ENCODE measurements around the gene AGAP1.

The AGAP1 gene

GRCh38 chr2:235533198-235533597, 39.4 kb downstream of the AGAP1 start:
- DNase-seq (ENCODE audit: low read depth) = no peak

- no peak for DNase-seq (ENCODE audit: low read depth)
Observed at GRCh38 chr2:235533616-235534385, 40.0 kb downstream of the AGAP1 start.

- no peak for DNase-seq (ENCODE audit: low read depth)
Observed at GRCh38 chr2:235534678-235535422, 41.0 kb downstream of the AGAP1 start.

GRCh38 chr2:235535423-235536130, 41.7 kb downstream of the AGAP1 start:
- no peak for DNase-seq (ENCODE audit: low read depth)

DNA sequence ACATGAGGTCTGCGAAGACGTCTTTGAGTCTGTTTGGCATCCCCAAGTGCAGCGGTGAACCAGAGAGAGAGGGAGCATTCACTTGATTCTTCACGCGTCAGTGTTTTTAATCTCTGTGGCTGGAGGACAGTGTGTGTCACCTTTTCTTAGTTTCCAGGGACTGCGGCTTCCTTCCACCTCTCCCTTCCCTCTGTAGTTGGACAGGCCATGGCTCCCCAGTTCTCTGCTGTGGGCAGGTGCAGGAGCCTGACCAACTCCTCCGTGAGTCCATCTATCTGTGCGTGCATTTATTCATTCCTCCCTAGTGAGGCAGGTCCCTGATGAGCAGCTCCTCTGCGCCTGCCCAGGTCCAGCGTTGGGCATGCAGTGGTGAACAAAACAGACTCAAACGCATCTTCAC, 42.9 kb downstream of the AGAP1 start:
- no peak for DNase-seq (ENCODE audit: low read depth)

DNA sequence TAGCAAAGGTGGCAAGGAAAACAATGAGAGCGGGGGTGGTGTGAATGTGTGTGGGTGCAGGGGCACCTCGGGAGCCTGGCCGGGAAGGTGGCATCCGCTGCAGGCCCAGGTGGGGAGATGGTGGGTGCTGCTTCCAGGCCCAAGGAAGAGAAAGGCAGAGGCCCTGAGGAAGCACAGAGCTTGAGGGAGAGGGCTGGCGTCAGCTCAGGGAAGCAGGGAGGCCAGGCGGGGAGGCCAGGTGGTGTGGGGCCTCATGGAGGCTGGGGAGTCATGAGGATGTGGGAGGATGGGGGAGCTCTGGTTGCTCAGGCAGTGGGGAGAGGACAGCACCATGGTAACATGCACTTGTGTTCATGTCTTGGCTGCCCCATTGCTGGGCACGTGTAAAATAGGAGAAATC, 43.3 kb downstream of the AGAP1 start:
- no peak for DNase-seq (ENCODE audit: low read depth)

DNA sequence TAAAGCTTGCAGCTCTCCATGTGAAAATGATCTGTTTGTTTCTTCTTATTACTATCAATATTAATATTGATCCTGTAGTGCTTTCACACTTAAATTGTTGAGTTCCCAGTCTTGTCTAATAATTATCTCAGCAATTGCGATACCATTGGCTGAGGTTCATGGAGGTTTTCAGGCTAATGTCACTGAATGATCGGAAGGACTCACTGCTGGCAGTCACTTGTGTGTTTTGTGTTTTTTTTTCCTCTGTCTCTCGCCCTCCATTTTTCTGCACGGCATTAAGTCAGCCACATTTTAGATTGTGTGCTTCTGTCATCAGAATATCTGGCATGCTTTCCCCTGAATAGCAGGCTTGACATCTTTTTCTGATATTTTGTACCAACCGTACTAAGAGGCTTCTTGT, 43.7 kb downstream of the AGAP1 start:
- DNase-seq (ENCODE audit: low read depth) = no peak

GRCh38 chr2:235538144-235538639, 44.3 kb downstream of the AGAP1 start:
- no peak for DNase-seq (ENCODE audit: low read depth)

DNA sequence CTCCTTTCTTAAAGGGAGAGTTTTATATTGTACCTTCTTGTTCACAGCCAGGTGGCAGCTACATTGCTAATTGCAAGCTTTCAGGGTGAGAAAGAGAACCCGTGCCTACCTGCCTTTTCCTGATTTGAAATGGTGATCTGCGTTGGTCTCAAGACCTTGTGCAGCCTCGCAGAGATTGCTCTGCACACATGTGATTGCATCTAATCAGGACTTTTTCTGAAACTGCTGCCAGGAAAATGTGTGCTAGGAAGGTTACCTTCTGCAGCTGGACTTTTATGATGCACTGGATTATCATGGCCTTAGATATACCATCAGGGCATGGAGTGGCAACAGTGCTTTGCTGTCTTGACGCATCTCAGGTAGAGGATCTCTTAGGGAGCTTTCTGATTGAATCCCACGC, 45.1 kb downstream of the AGAP1 start:
- DNase-seq (ENCODE audit: low read depth) = no peak

DNA sequence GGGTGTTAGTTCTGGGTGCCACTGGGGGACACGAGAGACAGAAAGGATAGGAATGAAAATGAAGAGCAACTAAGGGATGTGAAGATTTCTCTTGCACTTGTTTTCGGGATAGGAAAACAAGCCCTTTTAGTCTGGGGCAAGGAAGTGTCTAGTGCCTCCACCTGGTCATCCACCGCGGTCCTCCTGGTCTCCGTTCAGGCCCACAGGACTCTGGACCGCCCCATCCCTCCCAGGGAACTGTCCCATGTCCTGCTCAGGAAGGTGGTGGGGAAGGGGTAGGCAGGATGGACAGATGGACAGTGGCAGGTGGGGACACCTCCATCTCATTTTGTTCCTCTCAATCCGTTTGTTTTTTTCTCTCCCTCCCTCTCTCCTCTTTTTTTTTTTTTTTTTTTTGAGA, 45.9 kb downstream of the AGAP1 start:
- no peak for DNase-seq (ENCODE audit: low read depth)

DNA sequence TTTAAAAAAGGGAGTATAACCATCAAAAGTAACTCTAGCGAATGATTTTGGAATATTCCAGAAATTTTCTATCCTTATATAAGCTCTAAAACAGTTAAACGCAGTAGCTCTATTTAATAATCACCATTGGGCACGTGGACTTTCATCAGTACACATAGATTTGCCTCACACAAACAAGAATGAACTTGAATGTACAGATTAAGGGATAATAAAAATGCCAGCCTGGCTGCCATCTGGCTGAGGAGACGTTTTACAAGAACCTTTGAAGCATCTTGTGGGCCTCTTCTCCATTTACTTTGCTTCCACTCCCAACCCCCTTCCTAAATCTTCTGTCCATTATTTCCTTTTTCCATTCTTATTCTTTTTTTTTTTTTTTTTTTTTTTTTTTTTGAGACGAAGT, 47.2 kb downstream of the AGAP1 start:
- DNase-seq (ENCODE audit: low read depth) = no peak

- DNase-seq (ENCODE audit: low read depth) = no peak
Observed at GRCh38 chr2:235541838-235542549, 48.2 kb downstream of the AGAP1 start.

DNA sequence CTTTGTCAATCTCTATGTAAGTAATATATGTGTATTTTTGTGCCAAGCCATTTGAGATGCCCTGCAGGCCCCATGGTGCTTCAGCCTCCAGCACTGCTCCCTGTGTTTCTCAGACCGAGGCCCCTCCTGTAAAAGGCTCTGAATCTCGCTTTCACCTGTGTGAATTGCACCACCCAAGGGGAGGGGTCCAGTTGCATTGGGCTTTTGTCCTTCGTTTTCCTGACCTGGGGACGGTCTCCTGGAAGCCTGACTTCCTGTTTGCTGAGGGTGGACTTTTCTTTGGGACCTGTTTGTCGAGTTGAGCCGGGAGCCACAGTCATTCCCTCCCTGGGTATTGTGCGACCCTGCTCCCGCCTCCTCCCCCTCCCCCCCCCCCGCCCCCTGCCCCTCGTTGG, 48.9 kb downstream of the AGAP1 start:
- no peak for DNase-seq (ENCODE audit: low read depth)

GRCh38 chr2:235543128-235543750, 49.4 kb downstream of the AGAP1 start:
- no peak for DNase-seq (ENCODE audit: low read depth)

- DNase-seq (ENCODE audit: low read depth) = no peak
Observed at GRCh38 chr2:235543851-235544688, 50.2 kb downstream of the AGAP1 start.

- no peak for DNase-seq (ENCODE audit: low read depth)
Observed at GRCh38 chr2:235544689-235544969, 50.8 kb downstream of the AGAP1 start.

DNA sequence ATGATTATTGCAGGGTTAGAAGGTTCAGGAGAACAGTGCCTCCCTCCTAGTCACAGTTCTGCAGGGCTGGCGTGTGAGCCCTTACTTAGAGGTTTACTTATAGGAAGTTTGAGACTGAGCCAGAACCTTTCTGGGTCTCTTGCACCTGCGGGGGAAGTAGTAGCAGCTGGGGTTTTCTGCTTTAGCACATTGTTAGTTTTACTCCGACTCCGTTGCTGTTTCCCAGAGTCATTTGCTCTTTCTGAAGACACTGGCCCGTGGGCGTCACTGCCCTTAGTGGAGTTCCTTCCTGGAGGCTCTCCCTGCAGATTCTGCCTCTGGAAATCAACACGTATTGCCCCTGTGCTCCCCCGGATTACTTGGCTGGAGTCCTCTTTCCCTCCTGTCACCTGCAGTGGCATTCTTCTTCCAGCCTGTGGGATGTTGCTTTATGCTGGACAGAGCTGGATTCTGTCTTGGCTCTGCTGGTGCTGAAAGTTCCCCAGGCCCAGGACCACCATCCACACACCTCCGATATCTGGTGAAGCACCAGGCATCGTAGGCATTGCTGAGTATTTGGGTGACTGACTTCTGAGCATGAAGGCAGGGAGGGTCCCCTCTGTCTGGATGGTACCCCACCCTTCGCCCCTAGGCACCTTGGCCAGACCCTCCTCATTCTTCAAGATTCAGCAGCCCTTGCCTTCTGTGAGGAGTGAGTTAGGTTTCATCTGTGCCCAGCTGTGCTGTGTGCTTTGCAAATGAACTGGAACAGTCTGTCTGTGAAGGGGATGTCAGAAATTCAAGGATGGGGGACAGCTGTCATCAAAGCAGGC, 51.7 kb downstream of the AGAP1 start:
- no peak for DNase-seq (ENCODE audit: low read depth)

DNA sequence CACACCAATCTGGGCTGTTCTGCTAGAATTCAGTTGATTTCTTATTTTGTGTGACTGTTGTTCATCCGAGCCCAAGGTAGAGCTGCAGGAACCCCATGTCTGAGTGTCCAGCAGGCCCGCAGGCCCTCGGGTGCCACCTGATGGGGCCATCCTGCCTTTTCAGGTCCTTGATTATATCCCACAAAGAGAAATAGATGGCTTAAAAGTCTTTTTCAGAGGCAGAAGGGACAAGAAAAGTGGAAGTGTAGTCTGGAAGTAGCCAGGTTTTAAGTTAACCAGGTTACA, 52.2 kb downstream of the AGAP1 start:
- no peak for DNase-seq (ENCODE audit: low read depth)

DNA sequence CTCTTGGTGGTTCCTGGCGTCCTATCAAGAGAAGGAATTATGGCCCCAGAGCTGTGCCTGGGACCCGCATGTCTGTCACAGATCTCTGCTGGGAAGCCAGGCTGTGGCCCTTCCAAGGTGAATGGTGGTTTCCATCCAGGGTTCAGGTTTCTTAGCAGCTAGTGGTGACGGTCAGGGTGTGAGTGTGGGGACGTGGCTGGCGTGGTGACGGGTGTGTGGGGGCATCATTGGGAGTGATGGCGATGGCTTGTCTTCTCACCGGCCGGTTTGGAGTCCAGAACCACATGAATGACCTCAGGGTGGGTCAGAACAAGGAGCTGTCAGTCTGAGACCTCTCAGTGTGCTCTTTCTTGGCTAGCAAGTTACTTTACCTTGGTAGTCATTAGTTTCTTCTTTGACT, 52.6 kb downstream of the AGAP1 start:
- DNase-seq (ENCODE audit: low read depth) = no peak

GRCh38 chr2:235549735-235550377, 56.0 kb downstream of the AGAP1 start:
- DNase-seq (ENCODE audit: low read depth) = no peak

Measured in activated T-helper 9 cell treated with anti-CD3 and anti-CD28 coated beads, Interleukin-2, amount 50 U/mL, for 16 hours (primary cell).